HCT116 (cell line): ENCODE measurements around the gene PSMC5. TPM values are rescaled to one million over a fixed set of nuclear protein-coding genes. Genes with fewer than 3 reads are reported as not detected.

Experiments
- ATAC-seq: fragments of 200-7000 bp; cut with Tn5 transposase; 2 replicates; pipeline ENCODE4 v1.9.1; 2020; ENCODE audit warnings: mild to moderate bottlenecking, moderate library complexity
- Bru-seq: library from RNA; stranded (reverse); fragments of 400-500 nt; gene quantifications from one replicate; lab custom pipeline; 2021; lab: Mats Ljungman, UMichigan
- BruChase-seq, 2 experiments: library from RNA; stranded (reverse); fragments of 400-500 nt; gene quantifications; one replicate each; lab custom pipeline; 2021; lab: Mats Ljungman, UMichigan
- BruUV-seq: library from RNA; stranded (reverse); fragments of 400-500 nt; replicated peaks from 2 replicates; lab custom pipeline; 2021; lab: Mats Ljungman, UMichigan
- CTCF ChIA-PET: fragments of 300-600 bp; sonication (Branson Sonifier 250); formaldehyde crosslinking; loops from one replicate; lab custom pipeline; 2021; ENCODE audit warnings: antibody characterized with exemption; lab: Charles Lee
- POLR2A ChIA-PET: fragments of 300-600, 350-600 bp; sonication (Branson Sonifier 250); formaldehyde crosslinking; loops from one replicate; lab custom pipeline; 2021; ENCODE audit warnings: antibody characterized with exemption; lab: Charles Lee
- RAD21 ChIA-PET, 2 experiments: fragments of 300-600 bp; sonication (Branson Sonifier 250); formaldehyde crosslinking; loops; one replicate each; lab custom pipeline; 2023; ENCODE audit warnings: low total read pairs in 2 of 2; ENCODE audit not compliant: uncharacterized antibody in 2 of 2, unreplicated experiment in 2 of 2, low non-redundant PET in 1 of 2; lab: Charles Lee
- DNase-seq: peaks from one replicate; pipeline ENCODE4 v3.0.0-alpha.2; 2010; ENCODE audit warnings: low read depth, low spot score
- H2AFZ ChIP-seq: fragments of 200-600 bp; shearing (Covaris generic), sonication (generic); 2 replicates; pipeline ENCODE4 v1.6.1; 2017; ENCODE audit warnings: low read depth, mixed run types, mixed read lengths, antibody characterized with exemption, low read length; ENCODE audit not compliant: poor library complexity, severe bottlenecking
- H3K27ac ChIP-seq: 2 replicates; pipeline ENCODE4 v1.5.1; 2012; ENCODE audit warnings: low read depth, low read length
- H3K27me3 ChIP-seq: fragments of 200-600 bp; sonication (generic); 2 replicates; pipeline ENCODE4 v1.6.1; 2016; ENCODE audit warnings: mixed run types, low read length, mixed read lengths; ENCODE audit not compliant: insufficient read depth
- H3K36me3 ChIP-seq, 2 experiments: fragments of 200-500 bp in 1 of 2; fragments of 200-600 bp in 1 of 2; sonication (Bioruptor generic) in 1 of 2; sonication (generic) in 1 of 2; 2 replicates each; pipeline versions ENCODE4 v1.5.1 to v1.6.1; 2014 to 2016; ENCODE audit warnings: low read length in 2 of 2, inconsistent platforms in 1 of 2, mixed read lengths in 1 of 2, mixed run types in 1 of 2; ENCODE audit not compliant: insufficient read depth in 2 of 2, control insufficient read depth in 1 of 2
- H3K4me1 ChIP-seq, 2 experiments: fragments of 200-600 bp in 1 of 2; sonication (generic) in 1 of 2; 2 replicates each; pipeline versions ENCODE4 v1.5.1 to v1.6.1; 2012 to 2017; ENCODE audit warnings: low read length in 2 of 2, inconsistent platforms in 1 of 2, mild to moderate bottlenecking in 1 of 2, mixed read lengths in 1 of 2, mixed run types in 1 of 2, moderate library complexity in 1 of 2; ENCODE audit not compliant: insufficient read depth in 2 of 2, control insufficient read depth in 1 of 2
- H3K4me2 ChIP-seq: fragments of 200-600 bp; sonication (generic); 2 replicates; pipeline ENCODE4 v1.6.1; 2017; ENCODE audit warnings: mixed run types, low read length, mixed read lengths
- H3K4me3 ChIP-seq, 2 experiments: fragments of 200-600 bp in 1 of 2; sonication (generic) in 1 of 2; replicated peaks in 1 of 2; 2 replicates each; pipeline ENCODE4 v1.5.1; 2011 to 2016; ENCODE audit warnings: low read length in 2 of 2, control low read depth in 1 of 2, low read depth in 1 of 2, mild to moderate bottlenecking in 1 of 2, mixed read lengths in 1 of 2, mixed run types in 1 of 2
- H3K79me2 ChIP-seq: fragments of 200-600 bp; sonication (generic); 2 replicates; pipeline ENCODE4 v1.6.1; 2017; ENCODE audit warnings: mild to moderate bottlenecking, mixed run types, low read length, moderate library complexity, mixed read lengths; ENCODE audit not compliant: insufficient read depth
- H3K9ac ChIP-seq: fragments of 200-600 bp; sonication (generic); 2 replicates; pipeline ENCODE4 v1.6.1; 2016; ENCODE audit warnings: low read length, mixed read lengths
- H3K9me2 ChIP-seq: fragments of 200-600 bp; sonication (generic), shearing (Covaris generic); 2 replicates; pipeline ENCODE4 v1.6.1; 2017; ENCODE audit warnings: mixed run types, mild to moderate bottlenecking, moderate library complexity; ENCODE audit not compliant: insufficient read depth
- H3K9me3 ChIP-seq, 2 experiments: fragments of 200-500 bp in 1 of 2; fragments of 200-600 bp in 1 of 2; sonication (Bioruptor generic) in 1 of 2; sonication (generic) in 1 of 2; 2 replicates each; pipeline ENCODE4 v1.6.1; 2014 to 2017; ENCODE audit warnings: low read length in 2 of 2, mixed read lengths in 2 of 2, inconsistent platforms in 1 of 2, low read depth in 1 of 2, mild to moderate bottlenecking in 1 of 2, mixed run types in 1 of 2, moderate library complexity in 1 of 2; ENCODE audit not compliant: control insufficient read depth in 1 of 2, insufficient read depth in 1 of 2
- H4K20me1 ChIP-seq: fragments of 200-600 bp; sonication (generic), shearing (Covaris generic); 2 replicates; pipeline ENCODE4 v1.6.1; 2017; ENCODE audit warnings: mixed run types, mild to moderate bottlenecking, moderate library complexity; ENCODE audit not compliant: insufficient read depth
- ATF3 ChIP-seq: IDR thresholded peaks from 2 replicates; pipeline ENCODE4 v1.6.1; 2012
- CBX3 ChIP-seq: IDR thresholded peaks from 2 replicates; pipeline ENCODE4 v1.6.1; 2012; ENCODE audit warnings: low read depth
- CTCF ChIP-seq, 3 experiments: fragments of 200-600 bp in 1 of 3; sonication (generic) in 1 of 3; IDR thresholded peaks in 2 of 3; conservative IDR thresholded peaks in 1 of 3; 2 replicates each; pipeline ENCODE4 v1.5.1; 2012 to 2017; ENCODE audit warnings: low read depth in 2 of 3, low read length in 2 of 3, antibody characterized with exemption in 1 of 3, borderline replicate concordance in 1 of 3, control low read depth in 1 of 3, mild to moderate bottlenecking in 1 of 3, mixed read lengths in 1 of 3, mixed run types in 1 of 3, moderate library complexity in 1 of 3; ENCODE audit not compliant: insufficient read depth in 1 of 3
- EGR1 ChIP-seq: IDR thresholded peaks from 2 replicates; pipeline ENCODE4 v1.6.1; 2012; ENCODE audit warnings: low read depth
- ELF1 ChIP-seq: IDR thresholded peaks from 2 replicates; pipeline ENCODE4 v1.6.1; 2012; ENCODE audit warnings: low read depth, borderline replicate concordance
- FOSL1 ChIP-seq: IDR thresholded peaks from 2 replicates; pipeline ENCODE4 v1.6.1; 2012; ENCODE audit warnings: low read depth
- POLR2A ChIP-seq: IDR thresholded peaks from 2 replicates; pipeline ENCODE4 v1.7.0; 2011; ENCODE audit warnings: borderline replicate concordance; ENCODE audit not compliant: insufficient read depth, insufficient read length; ENCODE audit errors: extremely low read depth
- RAD21 ChIP-seq: IDR thresholded peaks from 2 replicates; pipeline ENCODE4 v1.6.1; 2012; ENCODE audit warnings: low read depth, mild to moderate bottlenecking
- REST ChIP-seq: IDR thresholded peaks from 2 replicates; pipeline ENCODE4 v1.6.1; 2012; ENCODE audit warnings: low read depth
- SP1 ChIP-seq: IDR thresholded peaks from 2 replicates; pipeline ENCODE4 v1.6.1; 2012; ENCODE audit warnings: low read depth
- TCF7L2 ChIP-seq: IDR thresholded peaks from 2 replicates; pipeline ENCODE4 v1.7.0; 2011; ENCODE audit warnings: borderline replicate concordance, inconsistent platforms; ENCODE audit not compliant: insufficient read depth, insufficient read length; ENCODE audit errors: extremely low read depth
- YY1 ChIP-seq: IDR thresholded peaks from 2 replicates; pipeline ENCODE4 v1.6.1; 2011; ENCODE audit warnings: low read length, low read depth, moderate library complexity, mild to moderate bottlenecking; ENCODE audit not compliant: insufficient replicate concordance; ENCODE audit errors: extremely low read depth
- ZBTB33 ChIP-seq: IDR thresholded peaks from 2 replicates; pipeline ENCODE4 v1.6.1; 2011; ENCODE audit warnings: mild to moderate bottlenecking, low read length, moderate library complexity; ENCODE audit not compliant: insufficient replicate concordance; ENCODE audit errors: extremely low read depth
- ZFX ChIP-seq: fragments of 450-650 bp; IDR thresholded peaks from 2 replicates; pipeline ENCODE4 v1.6.1; 2017
- intact Hi-C: fragments of 100-400 bp; cut with micrococcal nuclease; formaldehyde crosslinking; loops from 2 replicates; pipeline ENCODE4 v1.10.0; 2022
- long read RNA-seq: library from polyadenylated mRNA; unstranded; transcript quantifications from one replicate; pipeline ENCODE4 v2.0.0, GENCODE V29; 2021; ENCODE audit not compliant: unreplicated experiment
- polyA plus RNA-seq: library from polyadenylated mRNA; unstranded; fragments of >200 nt; gene quantifications from 2 replicates; pipeline ENCODE4 v1.2.1, GENCODE V29; 2012; ENCODE audit warnings: missing spikeins
- total RNA-seq: library from RNA; stranded (reverse); gene quantifications from one replicate; pipeline ENCODE4 v1.2.1, GENCODE V29; 2021; ENCODE audit not compliant: unreplicated experiment

PSMC5 gene
- total RNA-seq (193 TPM), Bru-seq, nascent RNA (percentile 96 among the genes with signal in this experiment), BruChase-seq, experiment 1, labeled RNA remaining after a 6-hour chase (percentile 98 among the genes with signal in this experiment), BruChase-seq, experiment 2, labeled RNA remaining after a 2-hour chase (percentile 97 among the genes with signal in this experiment)
- polyA plus RNA-seq: 205 and 235 TPM in 2 replicates
- long read RNA-seq, transcript PSMC5-218 (2 exons, 576 nt): minor isoform, 20 of 360 reads
- long read RNA-seq, transcript PSMC5-212 (11 exons, 1,474 nt): minor isoform, 6 of 360 reads
- long read RNA-seq, transcript PSMC5-201 (12 exons, 1,579 nt): major isoform, 246 of 360 reads
- long read RNA-seq, transcript PSMC5-203 (12 exons, 1,680 nt): minor isoform, 16 of 360 reads
- long read RNA-seq, partial matches to known transcripts: 35 of 360 reads
- long read RNA-seq, other reads (novel, unspliced or antisense): 37 of 360 reads

GRCh38 chr17:63827002-63827800 is at the start of gene PSMC5, which contains the start of gene FTSJ3:
PSMC5 (plus strand) TSS chr17:63827431; CDS start chr17:63827491, 60 bp downstream.
FTSJ3 (minus strand) TSS chr17:63827663; CDS start chr17:63826902, 761 bp downstream.
- ChIA-PET RAD21 (no interaction called here), POLR2A (interaction anchor here (1.2 to 4.3 kb wide), 3 partner anchors 12 to 54 kb away, joined by 5 to 16 read pairs (median 7); partner anchors contain the start of genes CCDC47 and DDX42), CTCF (interaction anchor here (1.0 to 1.7 kb wide), 2 partner anchors 7 to 41 kb away, joined by 3 to 6 read pairs; no protein-coding TSS in a partner anchor)
- peaks cover 3% of the 10 kb centered on the region; the same call in 1 of the 2 replicates for H4K20me1 ChIP-seq
- no peaks in the 10 kb centered on the region for H3K9me3 ChIP-seq
- H3K79me2 ChIP-seq: peaks cover 92% of the 10 kb centered on the region
- H3K4me1 ChIP-seq: peaks cover 8 to 16% of the 10 kb centered on the region in 2 experiments
- peak; percentile 98 for DNase-seq
- peak within 1 kb of the TSS; percentile 81 for H3K27ac ChIP-seq
- H2AFZ ChIP-seq: peak within 1 kb of the TSS; percentile 50
- intact Hi-C loops: loop anchor here (1.0 to 5.0 kb wide), 3 partner anchors 12 to 130 kb away; partner anchors contain the start of gene CCDC47
- H3K9ac ChIP-seq: peak within 1 kb of the TSS; percentile 88
- no peaks in the 10 kb centered on the region for H3K9me2 ChIP-seq
- peak within 1 kb of the TSS; percentile 84 for H3K4me2 ChIP-seq
- H3K4me3 ChIP-seq: peak within 1 kb of the TSS; percentile 81 to 85
- peaks cover 62 to 71% of the 10 kb centered on the region in 2 experiments; a peak in 3 of 4 replicates for H3K36me3 ChIP-seq
- H3K27me3 ChIP-seq: no peaks in the 10 kb centered on the region
- BruUV-seq: no TSS peak
- peak; percentile 89 for ATAC-seq
- TF ChIP-seq CBX3 (no peak), REST (no peak), ATF3 (no peak), EGR1 (peak; percentile 97), YY1 (peak; percentile 99), SP1 (peak; percentile 81), ZFX (no peak), POLR2A (peak; percentile 89), TCF7L2 (peak; percentile 37), ELF1 (peak; percentile 88; the same call in 1 of the 2 replicates), RAD21 (no peak), CTCF (IDR thresholded peaks at IDR 0.05 in 2 of 3, conservative IDR thresholded peaks at IDR 0.05 in 1 of 3; ENCODE audit: borderline replicate concordance in 1 of 3, insufficient read depth in 1 of 3, low read depth in 2 of 3, low read length in 2 of 3) (peak in 2 of 3 experiments; percentile 35 to 53; a peak in 3 of 6 replicates), FOSL1 (no peak), ZBTB33 (peak; percentile 37)
